ENCODE data around the gene PLPP3. TPM values are rescaled to one million over a fixed set of nuclear protein-coding genes. Genes with fewer than 3 reads are reported as not detected.

The PLPP3 gene
- total RNA-seq, 1 donor from 2014 or later: 4.6 TPM

DNA sequence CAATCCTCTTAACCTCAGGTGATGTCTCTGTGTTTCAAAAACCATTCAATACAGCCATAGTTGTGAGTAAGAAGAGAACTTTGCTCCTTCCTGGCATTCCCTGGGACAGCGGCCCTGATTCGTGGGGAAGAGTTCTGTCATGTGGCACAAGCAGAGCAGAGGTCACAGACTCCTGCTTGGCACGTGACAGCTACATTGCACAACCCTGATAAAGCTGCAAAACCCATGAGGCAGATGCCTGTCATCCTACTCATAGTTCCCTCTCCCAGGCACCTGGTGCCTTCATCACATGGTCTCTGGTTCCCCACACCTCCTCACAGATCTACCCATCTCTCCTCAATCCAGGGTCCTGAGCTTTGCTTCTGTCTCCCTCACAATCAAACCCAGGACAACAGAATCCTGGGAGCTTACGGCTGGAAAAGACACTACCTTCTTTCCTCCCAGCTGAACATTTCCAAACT lies 70.8 kb downstream of the PLPP3 start:
- Mint-ChIP-seq H3K27me3 (no peaks in the 10 kb centered on the region), H3K27ac (no peak overlapping the region), H3K9me3 (no peaks in the 10 kb centered on the region), H3K4me3 (no peak overlapping the region), H3K4me1 (peaks cover 11% of the 10 kb centered on the region), H3K36me3 (ENCODE audit: low read depth) (peaks cover 9% of the 10 kb centered on the region)
- no peak for ATAC-seq (ENCODE audit: low read depth)
- POLR2A ChIA-PET: no interaction called here
- intact Hi-C loops (cut with micrococcal nuclease): no loop called here
- TF ChIP-seq, protein P1, sequence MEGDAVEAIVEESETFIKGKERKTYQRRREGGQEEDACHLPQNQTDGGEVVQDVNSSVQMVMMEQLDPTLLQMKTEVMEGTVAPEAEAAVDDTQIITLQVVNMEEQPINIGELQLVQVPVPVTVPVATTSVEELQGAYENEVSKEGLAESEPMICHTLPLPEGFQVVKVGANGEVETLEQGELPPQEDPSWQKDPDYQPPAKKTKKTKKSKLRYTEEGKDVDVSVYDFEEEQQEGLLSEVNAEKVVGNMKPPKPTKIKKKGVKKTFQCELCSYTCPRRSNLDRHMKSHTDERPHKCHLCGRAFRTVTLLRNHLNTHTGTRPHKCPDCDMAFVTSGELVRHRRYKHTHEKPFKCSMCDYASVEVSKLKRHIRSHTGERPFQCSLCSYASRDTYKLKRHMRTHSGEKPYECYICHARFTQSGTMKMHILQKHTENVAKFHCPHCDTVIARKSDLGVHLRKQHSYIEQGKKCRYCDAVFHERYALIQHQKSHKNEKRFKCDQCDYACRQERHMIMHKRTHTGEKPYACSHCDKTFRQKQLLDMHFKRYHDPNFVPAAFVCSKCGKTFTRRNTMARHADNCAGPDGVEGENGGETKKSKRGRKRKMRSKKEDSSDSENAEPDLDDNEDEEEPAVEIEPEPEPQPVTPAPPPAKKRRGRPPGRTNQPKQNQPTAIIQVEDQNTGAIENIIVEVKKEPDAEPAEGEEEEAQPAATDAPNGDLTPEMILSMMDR (IDR thresholded peaks at IDR 0.05): no peak
- CTCF ChIA-PET: no interaction called here
- DNase-seq: no peak

DNA sequence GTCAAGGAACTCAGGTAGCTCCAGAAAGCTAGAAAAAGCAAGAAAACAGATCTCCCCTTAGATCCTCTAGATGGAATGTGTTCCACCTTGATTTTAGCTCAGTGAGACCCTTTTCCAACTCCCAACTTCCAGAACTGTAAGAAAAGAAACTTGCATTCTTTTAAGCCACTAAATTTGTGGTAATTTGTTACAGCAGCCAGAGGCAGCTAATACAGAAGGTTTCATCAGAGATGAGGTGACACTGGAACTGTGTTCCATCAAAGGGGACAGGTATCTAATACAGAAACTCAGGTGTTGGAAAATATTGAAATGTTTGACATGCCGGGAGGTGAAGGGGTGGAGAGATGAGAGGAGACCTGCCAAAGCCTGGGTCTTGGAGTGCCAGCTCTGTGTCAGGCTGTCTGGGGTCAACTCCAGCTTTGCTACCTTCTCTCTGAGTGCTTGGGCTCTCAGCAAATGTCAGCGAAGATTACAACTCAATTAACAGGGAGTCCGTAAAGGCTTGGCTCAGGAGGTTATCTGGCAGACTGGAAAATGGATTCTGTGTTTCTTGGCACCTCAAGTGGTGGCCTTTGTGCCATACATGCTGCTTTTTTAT lies 71.3 kb downstream of the PLPP3 start:
- Mint-ChIP-seq H3K9me3 (no peaks in the 10 kb centered on the region), H3K4me3 (no peak overlapping the region), H3K27me3 (no peaks in the 10 kb centered on the region), H3K27ac (no peak overlapping the region), H3K4me1 (peaks cover 11% of the 10 kb centered on the region), H3K36me3 (ENCODE audit: low read depth) (peaks cover 9% of the 10 kb centered on the region)
- intact Hi-C loops (cut with micrococcal nuclease): no loop called here
- TF ChIP-seq, protein P1 (IDR thresholded peaks at IDR 0.05): no peak
- no peak for DNase-seq
- ChIA-PET CTCF (no interaction called here), POLR2A (no interaction called here)
- ATAC-seq (ENCODE audit: low read depth): no peak

DNA sequence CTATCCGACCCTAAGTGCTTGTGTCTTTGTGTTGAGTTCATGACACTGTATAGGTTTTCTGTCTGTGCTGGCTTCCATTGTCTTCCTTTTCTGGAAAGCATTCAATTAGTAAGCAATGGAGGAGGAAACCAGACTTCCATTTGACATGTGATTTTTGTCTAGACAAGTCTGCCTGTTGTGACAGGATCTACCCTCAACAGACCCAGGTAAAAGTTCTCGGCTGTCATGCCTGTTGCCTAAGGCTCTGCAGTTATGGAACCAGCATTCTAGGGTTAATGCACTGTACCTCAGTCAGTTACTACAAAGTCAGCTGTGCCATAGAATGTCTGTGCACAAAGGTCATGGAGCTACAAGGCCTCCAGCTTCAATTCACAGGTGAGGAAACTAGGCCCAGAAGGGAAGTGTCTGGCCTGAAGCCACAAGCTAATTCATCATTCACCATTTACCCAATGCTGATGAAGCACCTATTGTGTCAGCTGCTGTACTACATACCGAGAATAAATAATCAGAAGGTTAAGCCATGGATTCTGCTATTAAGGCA lies 72.3 kb downstream of the PLPP3 start:
- ChIA-PET POLR2A (no interaction called here), CTCF (no interaction called here)
- ATAC-seq (ENCODE audit: low read depth): no peak
- no peak for DNase-seq
- Mint-ChIP-seq H3K27me3 (no peaks in the 10 kb centered on the region), H3K9me3 (no peaks in the 10 kb centered on the region), H3K27ac (no peak overlapping the region), H3K4me1 (peaks cover 11% of the 10 kb centered on the region), H3K4me3 (no peak overlapping the region), H3K36me3 (ENCODE audit: low read depth) (peaks cover 9% of the 10 kb centered on the region)
- intact Hi-C loops (cut with micrococcal nuclease): no loop called here
- TF ChIP-seq, protein P1 (IDR thresholded peaks at IDR 0.05): no peak

DNA sequence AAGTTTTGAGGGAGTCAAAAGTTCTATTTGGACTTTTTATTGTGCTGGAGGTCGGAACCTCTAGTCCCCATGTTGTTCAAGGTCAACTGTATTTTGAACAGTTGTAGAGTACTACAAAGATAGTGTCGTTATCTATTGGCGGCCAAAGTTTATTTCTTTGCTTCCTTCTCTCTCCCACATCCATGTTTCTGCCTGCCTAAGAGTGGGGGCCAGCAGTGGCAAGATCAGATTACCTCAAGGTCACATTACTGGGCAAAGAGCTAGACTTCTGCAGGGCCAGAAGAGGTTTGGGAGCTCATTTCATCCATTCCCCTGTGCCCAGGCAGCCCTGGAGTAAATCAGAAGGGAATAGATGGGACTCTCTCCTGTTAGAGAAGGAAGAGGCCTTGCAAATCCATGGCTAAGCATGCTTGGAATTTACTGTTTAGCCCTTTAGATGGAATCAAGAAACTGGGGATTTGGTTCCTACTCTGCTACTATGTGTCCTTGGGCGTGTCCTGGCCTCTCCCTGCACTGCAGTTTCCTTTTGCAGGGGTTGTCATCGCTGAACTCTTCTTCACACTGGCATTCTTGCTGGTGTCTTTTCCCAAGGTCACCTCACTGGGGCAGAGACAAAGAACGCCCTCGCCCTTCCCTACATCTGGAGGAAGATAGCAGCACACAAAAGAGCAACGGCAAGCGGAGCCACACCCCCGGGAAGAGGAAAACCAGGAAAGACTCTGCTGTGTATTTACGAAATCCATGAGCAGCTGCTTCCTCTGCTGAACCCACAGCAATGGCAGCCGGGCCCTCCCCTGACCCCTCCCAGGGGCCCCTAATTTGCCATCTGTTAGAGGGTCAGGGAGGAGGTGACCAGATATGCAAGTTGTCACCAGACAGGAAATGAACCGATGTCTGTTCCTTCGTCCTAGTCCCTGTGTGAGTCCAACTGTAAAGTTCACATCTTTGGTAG lies 73.3 kb downstream of the PLPP3 start:
- H3K4me3 Mint-ChIP-seq: no peak overlapping the region
- intact Hi-C loops (cut with micrococcal nuclease): no loop called here

More for the DNA sequence above, 73.3 kb downstream of the PLPP3 start:
- DNase-seq: no peak
- ATAC-seq (ENCODE audit: low read depth): no peak
- Mint-ChIP-seq H3K27ac (no peak overlapping the region), H3K27me3 (no peaks in the 10 kb centered on the region), H3K4me1 (peaks cover 11% of the 10 kb centered on the region), H3K36me3 (ENCODE audit: low read depth) (peaks cover 6% of the 10 kb centered on the region), H3K9me3 (no peaks in the 10 kb centered on the region)
- ChIA-PET CTCF (no interaction called here), POLR2A (no interaction called here)
- TF ChIP-seq, protein P1 (IDR thresholded peaks at IDR 0.05): no peak

All from activated B cell treated with CpG ODN at 0.5 μM for 24 hours (primary cell).